Measurements from ENCODE around the gene ARIH1.
A peak's percentile ranks its signal among the peaks of the same experiment; 100 is the strongest.

The ARIH1 gene

GRCh38 chr15:72474912-72475628 lies 940 bp downstream of the ARIH1 start:
- TF ChIP-seq CTCF (conservative IDR thresholded peaks at IDR 0.05) (no peak; the same call in 1 of the 2 replicates), ZFX (IDR thresholded peaks at IDR 0.05) (peak; percentile 90)

GRCh38 chr15:72475674-72476073 lies 1.5 kb downstream of the ARIH1 start:
- H3K27ac ChIP-seq = peak overlapping the region; percentile 95
- no peak for TF ChIP-seq ZFX (IDR thresholded peaks at IDR 0.05)

More at GRCh38 chr15:72474912-72475628, 940 bp downstream of the ARIH1 start:
- H3K27ac ChIP-seq = peak overlapping the region; percentile 95

DNA sequence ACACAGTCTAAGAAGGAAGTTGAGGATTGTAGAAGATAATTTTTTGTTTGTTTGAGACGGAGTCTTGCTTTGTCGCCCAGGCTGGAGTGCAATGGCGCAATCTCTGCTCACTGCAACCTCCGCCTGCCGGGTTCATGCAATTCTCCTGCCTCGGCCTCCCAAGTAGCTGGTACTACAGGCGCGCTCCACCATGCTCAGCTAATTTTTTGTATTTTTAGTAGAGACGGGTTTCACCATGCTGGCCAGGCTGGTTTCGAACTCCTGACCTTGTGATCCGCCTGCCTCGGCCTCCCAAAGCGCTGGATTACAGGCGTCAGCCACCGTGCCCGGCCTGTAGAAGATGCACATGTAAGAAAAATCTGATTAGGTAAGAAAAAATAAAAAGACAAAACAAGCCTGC lies 2.2 kb downstream of the ARIH1 start:
- H3K27ac ChIP-seq = peak overlapping the region; percentile 45; the same call in 1 of the 2 replicates

DNA sequence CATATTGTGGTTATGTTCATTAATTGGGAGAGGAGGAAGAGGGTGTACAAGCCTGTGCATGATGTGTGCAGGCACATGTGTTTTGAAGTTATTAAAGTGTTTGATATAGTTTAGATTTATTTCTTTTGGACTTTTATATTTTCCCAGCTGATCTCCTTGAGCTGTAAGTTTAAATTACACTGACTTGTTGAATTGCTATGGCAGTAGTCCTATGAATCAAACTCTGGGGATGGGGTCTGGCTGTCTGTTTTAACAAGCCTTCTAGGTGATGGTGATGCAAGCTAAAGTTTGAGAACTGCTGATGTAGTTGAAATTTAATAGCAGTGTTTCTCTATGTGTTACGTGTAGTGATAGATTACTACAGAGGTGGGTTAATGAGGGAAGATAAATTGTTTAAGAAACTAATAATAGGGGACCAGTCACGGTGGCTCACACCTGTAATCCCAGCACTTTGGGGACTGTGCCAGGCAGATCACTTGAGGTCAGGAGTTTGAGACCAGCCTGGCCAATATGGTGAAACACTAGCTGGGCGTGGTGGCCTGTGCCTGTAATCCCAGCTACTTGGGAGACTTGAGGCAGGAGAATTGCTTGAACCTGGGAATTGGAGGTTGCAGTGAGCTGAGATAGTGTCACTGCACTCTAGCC lies 7.0 kb downstream of the ARIH1 start:
- no peak for TF ChIP-seq CTCF (conservative IDR thresholded peaks at IDR 0.05)
- no peak for TF ChIP-seq ZFX (IDR thresholded peaks at IDR 0.05)
- H3K27ac ChIP-seq = no peak overlapping the region

GRCh38 chr15:72482275-72482674 lies 8.1 kb downstream of the ARIH1 start:
- TF ChIP-seq ZFX (IDR thresholded peaks at IDR 0.05) = no peak
- no peak for TF ChIP-seq CTCF (conservative IDR thresholded peaks at IDR 0.05)
- H3K27ac ChIP-seq = no peak overlapping the region

DNA sequence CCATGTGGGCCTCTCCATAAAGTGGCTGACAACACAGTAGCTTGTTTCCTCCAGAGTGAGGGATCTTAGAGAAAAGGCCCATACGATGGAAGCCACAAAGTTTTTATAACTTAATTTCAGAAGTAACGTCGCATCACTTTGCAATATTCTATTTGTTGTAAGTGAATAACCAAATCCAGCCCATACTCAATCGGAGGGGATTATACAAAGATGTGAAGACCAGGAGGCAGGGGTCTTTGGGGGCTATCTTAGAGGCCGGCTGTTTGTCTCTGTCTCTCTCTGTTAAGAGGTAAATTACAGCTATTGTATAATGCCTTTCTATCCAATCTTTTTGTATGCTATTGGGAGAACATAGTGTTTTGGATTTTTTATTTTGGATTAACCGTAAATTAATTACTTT lies 9.1 kb downstream of the ARIH1 start:
- TF ChIP-seq CTCF (conservative IDR thresholded peaks at IDR 0.05) = no peak
- no peak for TF ChIP-seq ZFX (IDR thresholded peaks at IDR 0.05)
- H3K27ac ChIP-seq = no peak overlapping the region

DNA sequence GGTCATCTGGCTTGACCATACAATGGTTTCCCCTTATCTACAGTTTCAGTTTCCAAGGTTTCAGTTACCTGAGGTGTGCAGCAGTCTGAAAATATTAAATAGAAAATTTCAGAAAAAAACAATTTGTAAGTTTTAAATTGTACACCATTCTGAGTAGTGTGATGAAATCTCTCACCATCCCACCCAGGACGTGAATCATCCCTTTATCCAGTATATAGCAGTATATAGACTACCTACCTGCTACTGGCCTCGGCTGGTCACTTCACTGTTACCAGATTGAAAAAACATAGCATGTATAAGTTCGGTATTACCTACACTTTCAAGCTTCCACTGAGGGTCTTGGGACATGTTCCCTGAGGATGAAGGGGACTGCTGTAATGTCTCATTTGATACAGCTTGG lies 12.0 kb downstream of the ARIH1 start:
- no peak overlapping the region for H3K27ac ChIP-seq

More for the DNA sequence above, 12.0 kb downstream of the ARIH1 start:
- TF ChIP-seq CTCF (conservative IDR thresholded peaks at IDR 0.05) = no peak
- no peak for TF ChIP-seq ZFX (IDR thresholded peaks at IDR 0.05)

Data from C4-2B (cell line).